Keratinocyte (primary cell): ENCODE data around the gene NOG. TPM values are rescaled to one million over a fixed set of nuclear protein-coding genes. Genes with fewer than 3 reads are reported as not detected.
A peak's percentile ranks its signal among the peaks of the same experiment; 100 is the strongest.

Experiments
- DNase-seq: peaks from one replicate; pipeline ENCODE4 v3.0.0-alpha.2; 2011; ENCODE audit warnings: low read depth, missing footprints, low spot score
- FAIRE-seq: peaks from 2 replicates; lab custom pipeline; 2011; peaks lifted over from hg19 to GRCh38; lab: Jason Lieb, UNC
- H2AFZ ChIP-seq: 2 replicates; pipeline ENCODE4 v1.6.0; 2012; ENCODE audit warnings: low read length, control low read depth, inconsistent platforms; ENCODE audit not compliant: control insufficient read depth
- H3K27ac ChIP-seq: 2 replicates; pipeline ENCODE4 v1.5.1; 2011; ENCODE audit warnings: low read length; ENCODE audit not compliant: control insufficient read depth, insufficient read depth
- H3K27me3 ChIP-seq: 3 replicates; pipeline ENCODE4 v1.6.0; 2011; ENCODE audit warnings: low read length; ENCODE audit not compliant: control insufficient read depth, insufficient read depth; ENCODE audit errors: extremely low read depth
- H3K36me3 ChIP-seq, 2 experiments: 2 replicates in 1 of 2; 3 replicates in 1 of 2; pipeline ENCODE4 v1.5.1; 2011; ENCODE audit warnings: low read length in 2 of 2, mild to moderate bottlenecking in 1 of 2; ENCODE audit not compliant: control insufficient read depth in 2 of 2, insufficient read depth in 2 of 2; ENCODE audit errors: extremely low read depth in 1 of 2
- H3K4me1 ChIP-seq: 3 replicates; pipeline ENCODE4 v1.5.1; 2011; ENCODE audit warnings: low read length; ENCODE audit not compliant: control insufficient read depth, insufficient read depth; ENCODE audit errors: extremely low read depth
- H3K4me2 ChIP-seq: 3 replicates; pipeline ENCODE4 v1.6.0; 2011; ENCODE audit warnings: low read depth, low read length; ENCODE audit not compliant: control insufficient read depth, insufficient read depth; ENCODE audit errors: extremely low read depth
- H3K4me3 ChIP-seq, 3 experiments: fragments of 200-600 bp in 1 of 3; sonication (generic) in 1 of 3; 2 replicates in 2 of 3; 3 replicates in 1 of 3; pipeline ENCODE4 v1.5.1; 2011 to 2016; ENCODE audit warnings: low read length in 3 of 3, mild to moderate bottlenecking in 3 of 3, control low read depth in 2 of 3, inconsistent platforms in 1 of 3, low read depth in 1 of 3, mixed read lengths in 1 of 3, mixed run types in 1 of 3, moderate library complexity in 1 of 3; ENCODE audit not compliant: control insufficient read depth in 2 of 3, insufficient read depth in 2 of 3; ENCODE audit errors: extremely low read depth in 1 of 3
- H3K79me2 ChIP-seq: 2 replicates; pipeline ENCODE4 v1.6.0; 2012; ENCODE audit warnings: low read length; ENCODE audit not compliant: control insufficient read depth, insufficient read depth
- H3K9ac ChIP-seq: 3 replicates; pipeline ENCODE4 v1.6.0; 2011; ENCODE audit warnings: low read length; ENCODE audit not compliant: control insufficient read depth, insufficient read depth; ENCODE audit errors: extremely low read depth
- H3K9me1 ChIP-seq: 3 replicates; pipeline ENCODE4 v1.6.0; 2011; ENCODE audit warnings: low read length; ENCODE audit not compliant: control insufficient read depth, insufficient read depth; ENCODE audit errors: extremely low read depth
- H3K9me3 ChIP-seq: 2 replicates; pipeline ENCODE4 v1.5.1; 2012; ENCODE audit warnings: low read depth, low read length; ENCODE audit not compliant: control insufficient read depth
- H4K20me1 ChIP-seq: 3 replicates; pipeline ENCODE4 v1.6.0; 2011; ENCODE audit warnings: low read length; ENCODE audit not compliant: control insufficient read depth, insufficient read depth; ENCODE audit errors: extremely low read depth
- EZH2 ChIP-seq: IDR thresholded peaks from one replicate; pipeline ENCODE4 v1.6.1; 2012; ENCODE audit warnings: inconsistent platforms, mild to moderate bottlenecking, low read length, moderate library complexity
- dilution Hi-C: fragments of 300-500 bp; cut with MboI; formaldehyde crosslinking; loops from one replicate; pipeline ENCODE4 v1.7.0; 2020; ENCODE audit warnings: low sequenced_read_pairs; ENCODE audit not compliant: extremely low pct_ligation_motif_present
- polyA plus RNA-seq, 5 experiments: library from polyadenylated mRNA; depleted of rRNA in 3 of 5; stranded (reverse) in 3 of 5; stranded (forward) in 1 of 5; unstranded in 1 of 5; fragments of >200 nt; gene quantifications; 1 replicate in 1 of 5; 2 replicates in 3 of 5; 3 replicates in 1 of 5; pipeline versions ENCODE4 v1.2.1 to v1.2.3, GENCODE V29; 2011 to 2012; ENCODE audit warnings: missing spikeins in 2 of 5, low read depth in 1 of 5, low replicate concordance in 1 of 5
- TF ChIP-seq, protein P1 (sequence below), 3 experiments: IDR thresholded peaks in 1 of 3; conservative IDR thresholded peaks in 1 of 3; optimal IDR thresholded peaks in 1 of 3; 2 replicates in 2 of 3; 3 replicates in 1 of 3; pipeline versions ENCODE3 to v1.5.1; 2011; ENCODE audit warnings: low read length in 3 of 3, mild to moderate bottlenecking in 3 of 3, moderate library complexity in 2 of 3, control low read depth in 1 of 3, inconsistent platforms in 1 of 3; ENCODE audit not compliant: insufficient read depth in 2 of 3; ENCODE audit errors: extremely low read depth in 1 of 3

Gene NOG
- polyA plus RNA-seq, 1 donor (not counting 4 experiments of a cell fraction or from before 2014, with no cell fraction given), result 0.68 TPM

DNA sequence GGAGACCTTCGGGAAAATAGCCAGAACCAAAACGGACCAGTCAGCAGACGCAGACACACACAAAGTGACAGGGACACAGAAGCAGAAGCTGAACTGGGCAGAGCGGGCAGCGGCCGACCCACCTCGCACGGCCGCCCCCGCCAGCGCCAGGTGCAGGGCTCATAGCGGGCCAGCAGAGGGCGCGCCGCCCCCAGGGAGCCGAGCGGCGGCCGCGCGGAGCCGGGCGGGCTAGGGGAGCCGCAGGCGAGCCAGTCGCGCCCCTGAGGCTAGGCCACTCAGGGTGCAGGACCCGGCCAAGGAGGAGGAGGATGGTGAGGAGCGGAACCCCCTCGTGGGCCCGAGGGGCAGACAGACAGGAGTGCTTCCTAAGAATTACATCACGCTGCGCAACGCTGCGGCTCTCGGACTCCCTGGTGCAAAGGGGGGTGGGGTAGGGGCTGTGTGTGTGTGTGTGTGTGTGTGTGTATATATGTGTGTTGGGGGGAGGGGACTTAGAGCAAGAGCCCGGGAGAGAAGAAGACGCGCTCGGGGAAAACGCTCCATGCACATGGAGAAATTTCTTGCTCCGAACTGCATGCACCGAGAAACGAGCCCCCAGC, 913 bp upstream of the NOG start:
- no peaks in the 10 kb centered on the region for H4K20me1 ChIP-seq
- H3K27me3 ChIP-seq, result peaks cover 43% of the 10 kb centered on the region
- H3K4me1 ChIP-seq, result peaks cover 10% of the 10 kb centered on the region
- DNase-seq, result no peak
- peak overlapping the region; percentile 44 for H3K9ac ChIP-seq
- H3K4me2 ChIP-seq, result peak overlapping the region; percentile 82
- no peak for FAIRE-seq
- TF ChIP-seq EZH2, result no peak
- TF ChIP-seq, protein P1, sequence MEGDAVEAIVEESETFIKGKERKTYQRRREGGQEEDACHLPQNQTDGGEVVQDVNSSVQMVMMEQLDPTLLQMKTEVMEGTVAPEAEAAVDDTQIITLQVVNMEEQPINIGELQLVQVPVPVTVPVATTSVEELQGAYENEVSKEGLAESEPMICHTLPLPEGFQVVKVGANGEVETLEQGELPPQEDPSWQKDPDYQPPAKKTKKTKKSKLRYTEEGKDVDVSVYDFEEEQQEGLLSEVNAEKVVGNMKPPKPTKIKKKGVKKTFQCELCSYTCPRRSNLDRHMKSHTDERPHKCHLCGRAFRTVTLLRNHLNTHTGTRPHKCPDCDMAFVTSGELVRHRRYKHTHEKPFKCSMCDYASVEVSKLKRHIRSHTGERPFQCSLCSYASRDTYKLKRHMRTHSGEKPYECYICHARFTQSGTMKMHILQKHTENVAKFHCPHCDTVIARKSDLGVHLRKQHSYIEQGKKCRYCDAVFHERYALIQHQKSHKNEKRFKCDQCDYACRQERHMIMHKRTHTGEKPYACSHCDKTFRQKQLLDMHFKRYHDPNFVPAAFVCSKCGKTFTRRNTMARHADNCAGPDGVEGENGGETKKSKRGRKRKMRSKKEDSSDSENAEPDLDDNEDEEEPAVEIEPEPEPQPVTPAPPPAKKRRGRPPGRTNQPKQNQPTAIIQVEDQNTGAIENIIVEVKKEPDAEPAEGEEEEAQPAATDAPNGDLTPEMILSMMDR (optimal IDR thresholded peaks at IDR 0.05 in 1 of 3, IDR thresholded peaks at IDR 0.05 in 1 of 3, conservative IDR thresholded peaks at IDR 0.05 in 1 of 3; ENCODE audit: extremely low read depth in 1 of 3, insufficient read depth in 2 of 3, low read length in 3 of 3), result peak; percentile 56 to 87 (median 79)
- no peaks in the 10 kb centered on the region for H3K36me3 ChIP-seq
- dilution Hi-C loops, result no loop called here
- H3K27ac ChIP-seq, result no peak overlapping the region
- peak overlapping the region; percentile 85 for H2AFZ ChIP-seq
- peaks cover 6% of the 10 kb centered on the region for H3K79me2 ChIP-seq
- H3K9me3 ChIP-seq, result no peaks in the 10 kb centered on the region
- peak overlapping the region; percentile 52 to 83 (median 68) for H3K4me3 ChIP-seq
- H3K9me1 ChIP-seq, result no peaks in the 10 kb centered on the region

DNA sequence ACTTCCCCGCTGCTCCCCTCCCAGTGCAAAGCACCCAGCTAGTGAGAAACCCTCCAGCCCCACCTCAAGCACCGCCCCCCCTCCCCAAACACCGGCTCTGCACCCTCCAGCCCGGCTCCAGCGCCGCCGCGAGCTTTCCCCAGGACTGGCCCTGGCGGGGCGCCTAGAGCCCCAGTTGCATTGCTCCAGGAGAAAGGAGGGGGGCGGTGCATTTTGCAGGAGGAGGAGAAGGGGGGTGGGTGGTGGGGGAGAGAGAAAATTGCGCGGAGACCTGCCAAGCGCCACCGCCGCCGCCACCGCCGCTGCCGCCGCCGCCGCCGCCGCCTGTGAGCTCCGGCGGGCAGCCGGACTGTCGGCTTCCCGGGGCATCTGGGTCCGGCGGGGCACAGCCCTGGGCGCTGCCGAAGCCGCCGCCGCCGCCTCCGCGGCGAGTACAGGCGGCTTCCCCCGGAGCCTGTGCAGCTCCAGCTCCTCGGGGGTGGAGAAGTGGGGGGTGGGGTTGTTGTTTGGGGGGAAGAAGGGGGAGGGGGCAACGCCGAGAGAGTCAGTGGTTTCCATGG, 333 bp upstream of the NOG start:
- dilution Hi-C loops, result no loop called here
- peaks cover 10% of the 10 kb centered on the region for H3K4me1 ChIP-seq
- DNase-seq (no peak), FAIRE-seq (no peak)
- H3K27me3 ChIP-seq, result peaks cover 45% of the 10 kb centered on the region
- peak overlapping the region; percentile 72 for H3K9ac ChIP-seq
- peak overlapping the region; percentile 40 for H3K27ac ChIP-seq
- H3K36me3 ChIP-seq, result no peaks in the 10 kb centered on the region
- H3K4me2 ChIP-seq, result peak overlapping the region; percentile 82
- H3K9me1 ChIP-seq, result no peaks in the 10 kb centered on the region
- H3K79me2 ChIP-seq, result peaks cover 6% of the 10 kb centered on the region
- peak overlapping the region; percentile 52 to 83 (median 69) for H3K4me3 ChIP-seq
- no peak for TF ChIP-seq EZH2
- TF ChIP-seq, protein P1 (optimal IDR thresholded peaks at IDR 0.05 in 1 of 3, IDR thresholded peaks at IDR 0.05 in 1 of 3, conservative IDR thresholded peaks at IDR 0.05 in 1 of 3; ENCODE audit: extremely low read depth in 1 of 3, insufficient read depth in 2 of 3, low read length in 3 of 3), result peak in 1 of 3 experiments; percentile 1
- no peaks in the 10 kb centered on the region for H4K20me1 ChIP-seq
- H3K9me3 ChIP-seq, result no peaks in the 10 kb centered on the region
- H2AFZ ChIP-seq, result peak overlapping the region; percentile 85
